ENCODE measurements around the gene SMPD3.

GRCh38 chr16:68400083-68400923 lies 48.0 kb downstream of the SMPD3 start:
- TF ChIP-seq POLR2A (IDR thresholded peaks at IDR 0.05) = no peak
- no peak for TF ChIP-seq CTCF (IDR thresholded peaks at IDR 0.05)

All from uterus (tissue), 2 donors.